ENCODE data around the gene ATL1.
"Not testable (repeated sequence)": the region's sequence is repeated elsewhere in the genome, so short reads cannot be mapped to it uniquely, and the experiment has no call there.

The ATL1 gene

GRCh38 chr14:50659327-50659974, 99.5 kb downstream of the ATL1 start:
- DNase-seq, result no peak

GRCh38 chr14:50664579-50664978, 104.6 kb downstream of the ATL1 start:
- DNase-seq, result not testable (repeated sequence)

GRCh38 chr14:50665300-50665699, 105.4 kb downstream of the ATL1 start:
- DNase-seq, result not testable (repeated sequence)

GRCh38 chr14:50666772-50667683, 107.1 kb downstream of the ATL1 start:
- DNase-seq, result peak; percentile 16 to 24

- DNase-seq, result no peak
These were observed 107.7 kb downstream of the ATL1 start for GRCh38 chr14:50667684-50667995.

GRCh38 chr14:50667996-50668825, 108.3 kb downstream of the ATL1 start, which contains the start of gene SAV1:
Gene SAV1, minus strand, starts transcription at chr14:50668306. Its CDS starts 339 bp downstream, at chr14:50667967.
- DNase-seq, result peak; percentile 56 to 67

- no peak for DNase-seq
These were observed 108.8 kb downstream of the ATL1 start for GRCh38 chr14:50668826-50669143.

GRCh38 chr14:50669441-50669986, 109.6 kb downstream of the ATL1 start:
- DNase-seq, result no peak

- DNase-seq, result no peak
These were observed 110.4 kb downstream of the ATL1 start for GRCh38 chr14:50670196-50670865.

- DNase-seq, result no peak
These were observed 110.9 kb downstream of the ATL1 start for GRCh38 chr14:50670866-50671256.

- DNase-seq, result no peak
These were observed 115.7 kb downstream of the ATL1 start for GRCh38 chr14:50675597-50675996.

- DNase-seq, result no peak
These were observed 117.0 kb downstream of the ATL1 start for GRCh38 chr14:50676814-50677516.

GRCh38 chr14:50677527-50678063, 117.7 kb downstream of the ATL1 start:
- no peak for DNase-seq

GRCh38 chr14:50678163-50678562, 118.2 kb downstream of the ATL1 start:
- no peak for DNase-seq

- no peak for DNase-seq
These were observed 119.7 kb downstream of the ATL1 start for GRCh38 chr14:50679674-50680073.
